Erythroblast (primary cell): ENCODE data around the gene RPS3.

Experiments used
- GATA1 ChIP-seq: IDR thresholded peaks from 2 replicates; pipeline ENCODE4 v1.6.1; 2011; ENCODE audit warnings: low read depth, mild to moderate bottlenecking, control low read depth, low read length, moderate library complexity
- POLR2A ChIP-seq: IDR thresholded peaks from 2 replicates; pipeline ENCODE4 v1.6.1; 2011; ENCODE audit warnings: mild to moderate bottlenecking, low read length

DNA sequence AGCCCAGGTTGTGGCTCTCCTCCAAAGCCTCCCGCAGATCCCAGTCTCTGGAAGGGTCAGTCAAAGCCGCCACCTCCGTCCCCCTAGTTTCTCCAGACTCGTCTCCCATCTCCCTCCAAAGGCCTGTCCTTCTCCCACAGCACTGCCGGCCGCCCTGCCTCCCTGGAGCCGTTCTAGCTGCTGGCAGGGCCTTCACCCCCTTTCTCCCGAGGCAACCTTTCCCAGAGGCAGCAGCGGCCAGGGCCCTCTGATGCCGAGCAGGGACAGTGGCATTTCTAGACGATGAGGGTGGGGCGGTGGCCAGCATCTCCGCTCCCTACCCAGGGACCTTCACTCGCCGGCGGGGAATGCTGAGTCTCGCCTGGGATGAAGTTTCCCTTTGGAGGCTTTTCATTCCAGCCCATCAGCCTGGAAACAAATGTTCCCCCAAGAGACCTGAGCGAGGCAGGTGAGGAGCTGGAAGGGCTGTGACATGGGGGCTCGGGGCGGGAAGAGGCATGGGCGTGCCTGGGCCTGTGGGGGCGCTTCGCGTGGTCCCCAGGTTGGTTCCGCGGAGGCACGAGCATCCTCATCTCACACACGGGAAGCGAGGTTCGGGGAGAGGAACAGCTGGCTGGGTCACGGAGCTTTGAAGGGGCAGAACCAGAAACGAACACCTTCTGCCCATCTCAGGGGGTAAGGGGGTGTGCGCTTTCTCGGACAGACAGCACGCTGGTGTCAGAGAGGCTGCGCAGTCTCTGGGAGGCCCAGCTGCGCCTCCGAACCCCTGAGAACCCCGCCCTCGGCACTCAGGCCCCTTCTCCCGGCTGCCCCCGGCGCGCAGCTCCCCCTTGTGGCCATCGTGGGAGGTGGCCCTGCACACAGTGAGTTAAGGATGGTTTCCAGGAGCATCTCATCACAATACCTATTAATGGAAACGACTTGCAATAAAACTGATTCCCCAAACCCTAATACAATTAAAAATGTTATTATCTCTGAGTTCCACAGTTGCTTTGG lies 51.8 kb downstream of the RPS3 start:
- TF ChIP-seq POLR2A (no peak), GATA1 (no peak)
